H9 (cell line): Measurements from ENCODE around the gene SETDB2. TPM values are rescaled to one million over a fixed set of nuclear protein-coding genes. Genes with fewer than 3 reads are reported as not detected.

Experiments used
- DNase-seq: peaks from one replicate; pipeline ENCODE4 v3.0.0-alpha.2; 2017
- H2AFZ ChIP-seq: one replicate; pipeline ENCODE4 v1.6.1; 2013; ENCODE audit warnings: mild to moderate bottlenecking, low read length, control low read depth, moderate library complexity
- H2AK5ac ChIP-seq: 2 replicates; pipeline ENCODE4 v1.6.1; 2013; ENCODE audit warnings: low read length, control low read depth, mixed read lengths; ENCODE audit not compliant: insufficient read length
- H2BK120ac ChIP-seq: one replicate; pipeline ENCODE4 v1.6.1; 2013; ENCODE audit warnings: low read depth, mild to moderate bottlenecking, low read length, control low read depth, inconsistent platforms; ENCODE audit not compliant: poor library complexity, severe bottlenecking
- H2BK12ac ChIP-seq: 2 replicates; pipeline ENCODE4 v1.6.1; 2013; ENCODE audit warnings: low read length, control low read depth, mixed read lengths, low read depth; ENCODE audit not compliant: insufficient read length
- H2BK15ac ChIP-seq: 2 replicates; pipeline ENCODE4 v1.6.1; 2013; ENCODE audit warnings: low read depth, low read length, control low read depth
- H2BK20ac ChIP-seq: one replicate; pipeline ENCODE4 v1.6.1; 2013; ENCODE audit warnings: low read depth, mild to moderate bottlenecking, low read length, control low read depth, inconsistent platforms; ENCODE audit not compliant: poor library complexity, severe bottlenecking
- H2BK5ac ChIP-seq: 2 replicates; pipeline ENCODE4 v1.6.1; 2013; ENCODE audit warnings: low read length, control low read depth, mixed read lengths; ENCODE audit not compliant: insufficient read length
- H3K14ac ChIP-seq: 2 replicates; pipeline ENCODE4 v1.6.1; 2013; ENCODE audit warnings: low read length, control low read depth; ENCODE audit not compliant: insufficient read depth
- H3K18ac ChIP-seq: 2 replicates; pipeline ENCODE4 v1.6.1; 2013; ENCODE audit warnings: low read depth, mild to moderate bottlenecking, mixed read lengths, low read length, control low read depth; ENCODE audit not compliant: insufficient read length
- H3K23ac ChIP-seq: 2 replicates; pipeline ENCODE4 v1.6.1; 2013; ENCODE audit warnings: low read length, control low read depth, mixed read lengths, low read depth; ENCODE audit not compliant: insufficient read length
- H3K23me2 ChIP-seq: 2 replicates; pipeline ENCODE4 v1.6.1; 2013; ENCODE audit warnings: low read depth, mild to moderate bottlenecking, mixed read lengths, low read length, control low read depth; ENCODE audit not compliant: insufficient read length, poor library complexity, severe bottlenecking
- H3K27ac ChIP-seq: 2 replicates; pipeline ENCODE4 v1.5.1; 2013; ENCODE audit warnings: low read length, control low read depth, mixed read lengths, low read depth; ENCODE audit not compliant: insufficient read length
- H3K27me3 ChIP-seq: 2 replicates; pipeline ENCODE4 v1.6.1; 2013; ENCODE audit warnings: low read length, control low read depth, inconsistent platforms; ENCODE audit not compliant: insufficient read depth
- H3K4ac ChIP-seq: 2 replicates; pipeline ENCODE4 v1.6.1; 2013; ENCODE audit warnings: low read depth, mild to moderate bottlenecking, control low read depth, inconsistent platforms, low read length, moderate library complexity
- H3K4me1 ChIP-seq: 2 replicates; pipeline ENCODE4 v1.6.1; 2013; ENCODE audit warnings: low read length, control low read depth, inconsistent platforms; ENCODE audit not compliant: insufficient read depth
- H3K4me2 ChIP-seq: 2 replicates; pipeline ENCODE4 v1.6.1; 2013; ENCODE audit warnings: low read length, control low read depth, mixed read lengths; ENCODE audit not compliant: insufficient read length, insufficient read depth
- H3K56ac ChIP-seq: 2 replicates; pipeline ENCODE4 v1.6.1; 2013; ENCODE audit warnings: low read depth, mild to moderate bottlenecking, mixed read lengths, low read length, control low read depth; ENCODE audit not compliant: insufficient read length
- H3K79me1 ChIP-seq: 2 replicates; pipeline ENCODE4 v1.6.1; 2013; ENCODE audit warnings: low read depth, mild to moderate bottlenecking, moderate library complexity, low read length, control low read depth, inconsistent platforms; ENCODE audit not compliant: insufficient read depth, poor library complexity, severe bottlenecking
- H3K79me2 ChIP-seq: 2 replicates; pipeline ENCODE4 v1.6.1; 2013; ENCODE audit warnings: low read length, control low read depth, inconsistent platforms; ENCODE audit not compliant: insufficient read depth
- H3K9ac ChIP-seq: 2 replicates; pipeline ENCODE4 v1.6.1; 2013; ENCODE audit warnings: low read length, control low read depth, mixed read lengths; ENCODE audit not compliant: insufficient read length; ENCODE audit errors: extremely low read depth
- H3K9me3 ChIP-seq: one replicate; pipeline ENCODE4 v1.6.1; 2013; ENCODE audit warnings: low read depth, low read length, inconsistent platforms; ENCODE audit not compliant: control insufficient read depth
- H3T11ph ChIP-seq: one replicate; pipeline ENCODE4 v1.6.1; 2013; ENCODE audit warnings: mild to moderate bottlenecking, low read length, control low read depth, inconsistent platforms
- H4K20me1 ChIP-seq: one replicate; pipeline ENCODE4 v1.6.1; 2013; ENCODE audit not compliant: control insufficient read depth, insufficient read length, insufficient read depth
- H4K5ac ChIP-seq: 2 replicates; pipeline ENCODE4 v1.6.1; 2013; ENCODE audit warnings: low read depth, mild to moderate bottlenecking, mixed read lengths, low read length, control low read depth; ENCODE audit not compliant: insufficient read length
- H4K8ac ChIP-seq: replicated peaks from 2 replicates; pipeline ENCODE4 v1.6.1; 2013; ENCODE audit warnings: low read length, control low read depth, mixed read lengths, low read depth; ENCODE audit not compliant: insufficient read length
- H4K91ac ChIP-seq: 2 replicates; pipeline ENCODE4 v1.6.1; 2013; ENCODE audit warnings: low read depth, mild to moderate bottlenecking, moderate library complexity, mixed read lengths, low read length, control low read depth; ENCODE audit not compliant: insufficient read length
- H3K27ac Mint-ChIP-seq, 3 experiments: 2 replicates in 2 of 3; 3 replicates in 1 of 3; pipeline ENCODE4 v1.8.0; 2020 to 2021; ENCODE audit warnings: mixed read lengths in 3 of 3, mild to moderate bottlenecking in 1 of 3, moderate library complexity in 1 of 3
- H3K27me3 Mint-ChIP-seq: 2 replicates; pipeline ENCODE4 v1.8.0; 2021; ENCODE audit warnings: low read depth, mild to moderate bottlenecking, moderate library complexity, mixed read lengths
- H3K36me3 Mint-ChIP-seq, 3 experiments: 2 replicates in 2 of 3; 3 replicates in 1 of 3; pipeline ENCODE4 v1.8.0; 2020 to 2021; ENCODE audit warnings: low read depth in 3 of 3, mixed read lengths in 3 of 3; ENCODE audit not compliant: insufficient read depth in 1 of 3
- H3K4me1 Mint-ChIP-seq, 2 experiments: 2 replicates each; pipeline ENCODE4 v1.8.0; 2020; ENCODE audit warnings: mixed read lengths in 2 of 2
- H3K4me3 Mint-ChIP-seq, 2 experiments: 2 replicates in 1 of 2; 3 replicates in 1 of 2; pipeline ENCODE4 v1.8.0; 2020 to 2021; ENCODE audit warnings: mild to moderate bottlenecking in 2 of 2, mixed read lengths in 2 of 2, moderate library complexity in 1 of 2
- H3K9me3 Mint-ChIP-seq, 2 experiments: 2 replicates in 1 of 2; 3 replicates in 1 of 2; pipeline ENCODE4 v1.8.0; 2020; ENCODE audit warnings: mild to moderate bottlenecking in 2 of 2, mixed read lengths in 2 of 2, moderate library complexity in 1 of 2
- WGBS: extraction: QIAGEN DNeasy Blood & Tissue Kit; methylation state at CpG from one replicate; pipeline ENCODE4 v1.1.7; 2013; ENCODE audit warnings: missing lambda C conversion rate, low lambda C conversion rate, mixed read lengths; ENCODE audit not compliant: insufficient read length; ENCODE audit errors: extremely low coverage; 5-methylcytosine and 5-hydroxymethylcytosine counted together
- total RNA-seq: library from RNA; stranded (reverse); gene quantifications from 2 replicates; pipeline ENCODE4 v1.2.1, GENCODE V29; 2021
- TF ChIP-seq, protein P1 (sequence below): fragments of 200-600 bp; sonication (generic); conservative IDR thresholded peaks from 3 replicates; pipeline ENCODE4 v1.8.0; 2021; ENCODE audit warnings: antibody characterized with exemption, mild to moderate bottlenecking

SETDB2 gene
- total RNA-seq, 1 experiment from 2014 or later: 5.7 TPM

- H4K8ac ChIP-seq: no peak overlapping the region
- no peaks in the 10 kb centered on the region for H3K9me3 Mint-ChIP-seq
- H2BK5ac ChIP-seq: no peak overlapping the region
- no peak overlapping the region for H3K4me3 Mint-ChIP-seq
- H3K79me1 ChIP-seq: no peaks in the 10 kb centered on the region
- no peak overlapping the region for H3T11ph ChIP-seq
- no peak for DNase-seq
- no peaks in the 10 kb centered on the region for H3K79me2 ChIP-seq
- H4K5ac ChIP-seq: no peak overlapping the region
- no peak overlapping the region for H3K18ac ChIP-seq
- no peak overlapping the region for H3K4me2 ChIP-seq
- no peak overlapping the region for H3K4ac ChIP-seq
- H2BK20ac ChIP-seq: no peak overlapping the region
- no peak overlapping the region for H2AFZ ChIP-seq
- H3K9ac ChIP-seq: no peak overlapping the region
- no peak overlapping the region for H2BK12ac ChIP-seq
- peaks cover 1% of the 10 kb centered on the region; the same call in 1 of the 2 replicates for H3K27me3 Mint-ChIP-seq
- no peak overlapping the region for H4K91ac ChIP-seq
- no peak overlapping the region for H3K27ac ChIP-seq
- no CpG with 5 or more reads among the region's 3 CpGs for WGBS
- no peak overlapping the region for H2BK120ac ChIP-seq
- H3K23me2 ChIP-seq: no peaks in the 10 kb centered on the region
- H3K36me3 Mint-ChIP-seq: no peaks in the 10 kb centered on the region
- no peak overlapping the region for H2AK5ac ChIP-seq
- H3K4me1 ChIP-seq: no peaks in the 10 kb centered on the region
- H3K9me3 ChIP-seq: no peaks in the 10 kb centered on the region
- peaks cover 5 to 8% of the 10 kb centered on the region in 2 experiments for H3K4me1 Mint-ChIP-seq
- H3K27ac Mint-ChIP-seq: no peak overlapping the region; a peak in 1 of 7 replicates
- no peaks in the 10 kb centered on the region; the same call in 1 of the 2 replicates for H3K27me3 ChIP-seq
- H3K23ac ChIP-seq: no peak overlapping the region
- H3K14ac ChIP-seq: no peak overlapping the region
- no peak overlapping the region for H3K56ac ChIP-seq
- H4K20me1 ChIP-seq: no peaks in the 10 kb centered on the region
- no peak overlapping the region for H2BK15ac ChIP-seq
- TF ChIP-seq, protein P1, sequence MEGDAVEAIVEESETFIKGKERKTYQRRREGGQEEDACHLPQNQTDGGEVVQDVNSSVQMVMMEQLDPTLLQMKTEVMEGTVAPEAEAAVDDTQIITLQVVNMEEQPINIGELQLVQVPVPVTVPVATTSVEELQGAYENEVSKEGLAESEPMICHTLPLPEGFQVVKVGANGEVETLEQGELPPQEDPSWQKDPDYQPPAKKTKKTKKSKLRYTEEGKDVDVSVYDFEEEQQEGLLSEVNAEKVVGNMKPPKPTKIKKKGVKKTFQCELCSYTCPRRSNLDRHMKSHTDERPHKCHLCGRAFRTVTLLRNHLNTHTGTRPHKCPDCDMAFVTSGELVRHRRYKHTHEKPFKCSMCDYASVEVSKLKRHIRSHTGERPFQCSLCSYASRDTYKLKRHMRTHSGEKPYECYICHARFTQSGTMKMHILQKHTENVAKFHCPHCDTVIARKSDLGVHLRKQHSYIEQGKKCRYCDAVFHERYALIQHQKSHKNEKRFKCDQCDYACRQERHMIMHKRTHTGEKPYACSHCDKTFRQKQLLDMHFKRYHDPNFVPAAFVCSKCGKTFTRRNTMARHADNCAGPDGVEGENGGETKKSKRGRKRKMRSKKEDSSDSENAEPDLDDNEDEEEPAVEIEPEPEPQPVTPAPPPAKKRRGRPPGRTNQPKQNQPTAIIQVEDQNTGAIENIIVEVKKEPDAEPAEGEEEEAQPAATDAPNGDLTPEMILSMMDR: no peak
These were observed 24.8 kb upstream of the SETDB2 start for GRCh38 chr13:49419276-49419675.
